ENCODE results near the gene PARVG. TPM values are rescaled to one million over a fixed set of nuclear protein-coding genes. Genes with fewer than 3 reads are reported as not detected.

The PARVG gene
- total and polyA plus RNA-seq, 10 of the 15 experiments (the other 5 are each of a cell fraction or from before 2014, with no cell fraction given) = 6.3 to 123 (median 71.9) TPM

- TF ChIP-seq TAF1 (IDR thresholded peaks at IDR 0.05; ENCODE audit: borderline replicate concordance, low read depth, low read length) (no peak), BACH1 (IDR thresholded peaks at IDR 0.05; ENCODE audit: borderline replicate concordance) (no peak)
Observed at GRCh38 chr22:44206330-44206645, 25.6 kb downstream of the PARVG start (continued).

DNA sequence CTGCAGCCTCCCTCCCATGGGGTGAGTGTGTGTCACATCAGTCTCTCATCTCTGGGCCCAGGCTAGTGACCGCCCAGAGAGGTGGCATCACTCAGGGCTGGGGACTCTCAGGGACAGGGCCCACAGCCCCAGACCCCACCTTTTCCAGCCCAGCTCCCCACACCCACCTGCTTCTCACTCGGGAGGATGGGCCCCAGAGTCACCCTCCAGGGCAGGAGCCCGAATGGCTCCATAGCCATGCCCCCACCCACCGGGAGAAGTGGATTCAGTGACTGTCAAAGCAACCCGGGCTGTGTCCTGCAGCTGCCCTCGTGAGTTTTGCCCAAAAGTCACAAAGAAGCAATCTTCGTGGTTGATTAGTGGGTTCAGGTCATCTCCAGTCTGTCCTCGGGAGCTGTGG is 26.0 kb downstream of the PARVG start:
- no peak overlapping the region for H3K4me3 ChIP-seq
- ChIA-PET CTCF (no interaction called here), SMC1A (ENCODE audit: uncharacterized antibody, unreplicated experiment) (no interaction called here), RAD21 (ENCODE audit: unreplicated experiment) (no interaction called here), POLR2A (interaction anchor here (1.0 to 1.3 kb wide), 2 partner anchors 11 to 32 kb away, joined by 3 to 4 read pairs; no protein-coding TSS in a partner anchor)
- H4K20me1 ChIP-seq (ENCODE audit: control insufficient read depth, insufficient read depth) = no peaks in the 10 kb centered on the region
- DNase-seq (ENCODE audit: low read depth, low spot score) (no peak), ATAC-seq (no peak), FAIRE-seq (no peak)
- H3K27ac ChIP-seq (ENCODE audit: control insufficient read depth, insufficient read depth) = no peak overlapping the region
- H3K4me1 ChIP-seq (ENCODE audit: control insufficient read depth, insufficient read depth, low read length) = peaks cover 12% of the 10 kb centered on the region
- H2AFZ ChIP-seq (ENCODE audit: control insufficient read depth, low read depth, low read length) = no peak overlapping the region
- H3K9me3 ChIP-seq (replicated peaks; ENCODE audit: control insufficient read depth, insufficient read depth, low read length) = no peaks in the 10 kb centered on the region; the same call in 2 of the 3 replicates
- BruUV-seq (replicated peaks) = no TSS peak
- no peak overlapping the region for H3K9ac ChIP-seq (ENCODE audit: control insufficient read depth, insufficient read depth, low read length)
- WGBS (ENCODE audit: insufficient coverage, insufficient replicate concordance, low lambda C conversion rate, missing lambda C conversion rate) = 76% methylated on average over 8 of the region's 8 CpGs
- H3K27me3 ChIP-seq (replicated peaks in 1 of 2; ENCODE audit: control insufficient read depth in 2 of 2, insufficient read depth in 2 of 2, low read length in 1 of 2) = no peaks in the 10 kb centered on the region
- no peaks in the 10 kb centered on the region for H3K36me3 ChIP-seq (ENCODE audit: control insufficient read depth in 2 of 2, insufficient read depth in 2 of 2, low read length in 1 of 2)
- H3K79me2 ChIP-seq (ENCODE audit: control insufficient read depth, insufficient read depth, low read length) = no peaks in the 10 kb centered on the region
- H3K4me2 ChIP-seq (ENCODE audit: control insufficient read depth, insufficient read depth) = no peak overlapping the region
- TF ChIP-seq BCL11A (IDR thresholded peaks at IDR 0.05; ENCODE audit: low read depth, low read length) (no peak), EZH2 (IDR thresholded peaks at IDR 0.05; ENCODE audit: borderline replicate concordance, control insufficient read depth, low read depth, low read length) (no peak), POLR2A (IDR thresholded peaks at IDR 0.05; ENCODE audit: low read depth, low read length) (peak; percentile 37; the same call in 1 of the 2 replicates), POLR2AphosphoS2 (IDR thresholded peaks at IDR 0.05; ENCODE audit: low read depth, low read length) (no peak)
- intact Hi-C loops (cut with micrococcal nuclease; ENCODE audit: unreplicated experiment) = no loop called here
- in situ Hi-C loops (cut with MboI) = no loop called here

Measured in GM12878 (cell line).